ENCODE results near the gene PHLDB3.
A peak's percentile ranks its signal among the peaks of the same experiment; 100 is the strongest.

DNA sequence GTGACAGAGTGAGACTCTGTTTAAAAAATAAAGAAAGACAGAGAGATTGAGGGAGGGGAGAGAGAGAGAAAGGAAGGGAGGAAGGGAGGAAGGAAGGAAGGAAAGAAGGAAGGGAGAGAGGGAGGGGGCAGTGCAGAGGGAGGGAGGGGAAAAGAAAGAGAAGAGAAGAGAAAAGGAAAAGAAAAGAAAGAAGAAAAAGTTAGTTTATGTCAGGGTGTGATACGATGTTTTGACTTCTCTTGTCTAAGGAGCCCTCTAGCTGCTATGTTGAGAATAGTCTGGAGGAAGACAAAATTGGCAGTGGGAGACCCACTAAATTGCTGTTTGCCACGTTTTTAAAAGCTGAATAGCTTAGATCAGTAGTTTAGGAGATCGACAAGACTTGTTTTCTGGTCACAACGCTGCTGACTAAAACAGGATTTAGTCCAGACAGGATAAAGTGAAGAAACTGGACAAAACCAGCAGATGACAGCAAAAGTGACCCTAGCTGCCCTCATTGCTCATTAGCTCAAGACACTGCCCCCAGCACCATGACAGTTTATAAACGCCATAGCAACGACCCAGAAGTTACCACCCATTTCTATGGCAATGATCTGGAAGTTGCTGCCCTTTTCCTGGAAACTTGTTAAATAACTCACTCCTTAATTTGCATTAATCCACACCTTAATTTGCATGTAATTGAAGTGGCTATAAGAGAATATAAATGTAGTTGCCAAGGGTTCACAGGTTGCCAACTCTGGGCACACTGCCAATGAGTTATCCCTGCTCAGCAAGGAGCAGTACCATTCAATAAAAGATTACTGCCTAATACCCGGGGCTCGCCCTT is 78.8 kb downstream of the PHLDB3 start:
- TF ChIP-seq CTCF (IDR thresholded peaks at IDR 0.05) (peak; percentile 58), EZH2 (IDR thresholded peaks at IDR 0.05) (no peak), EZH2phosphoT487 (IDR thresholded peaks at IDR 0.05) (no peak)

All from neural progenitor cell (in vitro differentiated cells).